Measurements from ENCODE around the gene GAN.

GRCh38 chr16:81315271-81316175 lies 761 bp downstream of the GAN start:
- TF ChIP-seq REST (IDR thresholded peaks at IDR 0.05; ENCODE audit: insufficient read depth in 1 of 2, low read depth in 2 of 2, low read length in 2 of 2) (no peak), POLR2AphosphoS5 (IDR thresholded peaks at IDR 0.05; ENCODE audit: low read depth, low read length) (no peak)
